T-helper 1 cell treated with Interleukin-12 subunit alpha and Interleukin-12 subunit beta and Interleukin-4 antibody, amounts not matched to agents 30 μg/mL and 1 μg/mL, for 36 hours (primary cell): ENCODE data around the gene PLEKHF1.

Source experiments
- H3K27ac Mint-ChIP-seq: one replicate; pipeline ENCODE4 v1.8.0; 2021; ENCODE audit warnings: mild to moderate bottlenecking, mixed read lengths
- H3K27me3 Mint-ChIP-seq: one replicate; pipeline ENCODE4 v1.8.0; 2021; ENCODE audit warnings: low read depth, mixed read lengths
- H3K36me3 Mint-ChIP-seq: one replicate; pipeline ENCODE4 v1.8.0; 2021; ENCODE audit warnings: low read depth, mixed read lengths
- H3K4me1 Mint-ChIP-seq: one replicate; pipeline ENCODE4 v1.8.0; 2021; ENCODE audit warnings: low read depth, mixed read lengths
- H3K4me3 Mint-ChIP-seq: one replicate; pipeline ENCODE4 v1.8.0; 2021; ENCODE audit warnings: mild to moderate bottlenecking, moderate library complexity, mixed read lengths
- H3K9me3 Mint-ChIP-seq: one replicate; pipeline ENCODE4 v1.8.0; 2021; ENCODE audit warnings: mixed read lengths

PLEKHF1 gene

GRCh38 chr19:29687897-29688728, 22.9 kb downstream of the PLEKHF1 start:
- Mint-ChIP-seq H3K4me3 (no peak overlapping the region), H3K9me3 (peaks cover 5% of the 10 kb centered on the region), H3K36me3 (peaks cover 7% of the 10 kb centered on the region), H3K27ac (peak overlapping the region; percentile 58), H3K4me1 (peaks cover 44% of the 10 kb centered on the region), H3K27me3 (no peaks in the 10 kb centered on the region)

GRCh38 chr19:29690842-29691241, 25.6 kb downstream of the PLEKHF1 start:
- Mint-ChIP-seq H3K9me3 (peaks cover 5% of the 10 kb centered on the region), H3K4me1 (peaks cover 47% of the 10 kb centered on the region), H3K36me3 (peaks cover 5% of the 10 kb centered on the region), H3K4me3 (no peak overlapping the region), H3K27me3 (no peaks in the 10 kb centered on the region), H3K27ac (peak overlapping the region; percentile 49)

GRCh38 chr19:29694161-29694560, 28.9 kb downstream of the PLEKHF1 start:
- no peak overlapping the region for H3K27ac Mint-ChIP-seq
- no peak overlapping the region for H3K4me3 Mint-ChIP-seq
- peaks cover 26% of the 10 kb centered on the region for H3K4me1 Mint-ChIP-seq
- H3K36me3 Mint-ChIP-seq, result peaks cover 5% of the 10 kb centered on the region
- no peaks in the 10 kb centered on the region for H3K27me3 Mint-ChIP-seq
- H3K9me3 Mint-ChIP-seq, result peaks cover 5% of the 10 kb centered on the region

GRCh38 chr19:29694669-29695627, 29.7 kb downstream of the PLEKHF1 start:
- Mint-ChIP-seq H3K36me3 (no peaks in the 10 kb centered on the region), H3K27me3 (no peaks in the 10 kb centered on the region), H3K4me1 (peaks cover 22% of the 10 kb centered on the region)

GRCh38 chr19:29695765-29696564, 30.7 kb downstream of the PLEKHF1 start:
- H3K36me3 Mint-ChIP-seq, result peaks cover under 1% of the 10 kb centered on the region
- H3K27me3 Mint-ChIP-seq, result no peaks in the 10 kb centered on the region
- no peak overlapping the region for H3K27ac Mint-ChIP-seq
- H3K4me3 Mint-ChIP-seq, result no peak overlapping the region
- H3K4me1 Mint-ChIP-seq, result peaks cover 16% of the 10 kb centered on the region
- no peaks in the 10 kb centered on the region for H3K9me3 Mint-ChIP-seq

More at GRCh38 chr19:29694669-29695627, 29.7 kb downstream of the PLEKHF1 start:
- Mint-ChIP-seq H3K9me3 (no peaks in the 10 kb centered on the region), H3K4me3 (no peak overlapping the region), H3K27ac (peak overlapping the region; percentile 49)

GRCh38 chr19:29696565-29696846, 31.2 kb downstream of the PLEKHF1 start:
- H3K27ac Mint-ChIP-seq, result no peak overlapping the region
- peaks cover 1% of the 10 kb centered on the region for H3K36me3 Mint-ChIP-seq
- H3K4me1 Mint-ChIP-seq, result peaks cover 12% of the 10 kb centered on the region
- H3K27me3 Mint-ChIP-seq, result no peaks in the 10 kb centered on the region
- H3K9me3 Mint-ChIP-seq, result no peaks in the 10 kb centered on the region
- H3K4me3 Mint-ChIP-seq, result no peak overlapping the region

GRCh38 chr19:29697523-29698261, 32.4 kb downstream of the PLEKHF1 start:
- H3K4me3 Mint-ChIP-seq, result no peak overlapping the region
- H3K36me3 Mint-ChIP-seq, result peaks cover 3% of the 10 kb centered on the region
- peak overlapping the region; percentile 41 for H3K27ac Mint-ChIP-seq
- peaks cover 11% of the 10 kb centered on the region for H3K4me1 Mint-ChIP-seq
- H3K9me3 Mint-ChIP-seq, result no peaks in the 10 kb centered on the region
- no peaks in the 10 kb centered on the region for H3K27me3 Mint-ChIP-seq

- no peaks in the 10 kb centered on the region for H3K27me3 Mint-ChIP-seq
- H3K9me3 Mint-ChIP-seq, result no peaks in the 10 kb centered on the region
- H3K36me3 Mint-ChIP-seq, result peaks cover 11% of the 10 kb centered on the region
- no peak overlapping the region for H3K27ac Mint-ChIP-seq
- H3K4me3 Mint-ChIP-seq, result no peak overlapping the region
- H3K4me1 Mint-ChIP-seq, result peaks cover 8% of the 10 kb centered on the region
Measured at GRCh38 chr19:29699861-29700260, 34.6 kb downstream of the PLEKHF1 start.

GRCh38 chr19:29700498-29700897, 35.2 kb downstream of the PLEKHF1 start:
- Mint-ChIP-seq H3K4me1 (peaks cover 12% of the 10 kb centered on the region), H3K27ac (no peak overlapping the region), H3K4me3 (no peak overlapping the region), H3K36me3 (peaks cover 16% of the 10 kb centered on the region), H3K27me3 (no peaks in the 10 kb centered on the region), H3K9me3 (no peaks in the 10 kb centered on the region)

GRCh38 chr19:29702161-29702962, 37.1 kb downstream of the PLEKHF1 start:
- Mint-ChIP-seq H3K27me3 (no peaks in the 10 kb centered on the region), H3K4me3 (no peak overlapping the region), H3K36me3 (peaks cover 25% of the 10 kb centered on the region), H3K27ac (no peak overlapping the region), H3K9me3 (no peaks in the 10 kb centered on the region), H3K4me1 (peaks cover 22% of the 10 kb centered on the region)

GRCh38 chr19:29702963-29703320, 37.7 kb downstream of the PLEKHF1 start:
- Mint-ChIP-seq H3K4me1 (peaks cover 22% of the 10 kb centered on the region), H3K27ac (no peak overlapping the region), H3K36me3 (peaks cover 29% of the 10 kb centered on the region), H3K27me3 (no peaks in the 10 kb centered on the region), H3K4me3 (no peak overlapping the region), H3K9me3 (no peaks in the 10 kb centered on the region)

- H3K27me3 Mint-ChIP-seq, result no peaks in the 10 kb centered on the region
- peak overlapping the region; percentile 94 for H3K27ac Mint-ChIP-seq
- peaks cover 33% of the 10 kb centered on the region for H3K36me3 Mint-ChIP-seq
- H3K9me3 Mint-ChIP-seq, result no peaks in the 10 kb centered on the region
- H3K4me1 Mint-ChIP-seq, result peaks cover 27% of the 10 kb centered on the region
- peak overlapping the region; percentile 56 for H3K4me3 Mint-ChIP-seq
Measured at GRCh38 chr19:29704562-29705558, 39.6 kb downstream of the PLEKHF1 start.
